ENCODE data around the gene TTI1. TPM values are rescaled to one million over a fixed set of nuclear protein-coding genes. Genes with fewer than 3 reads are reported as not detected.

Gene TTI1
- total and polyA plus RNA-seq, 12 donors = 8.3 to 14.8 (median 11.2) TPM

DNA sequence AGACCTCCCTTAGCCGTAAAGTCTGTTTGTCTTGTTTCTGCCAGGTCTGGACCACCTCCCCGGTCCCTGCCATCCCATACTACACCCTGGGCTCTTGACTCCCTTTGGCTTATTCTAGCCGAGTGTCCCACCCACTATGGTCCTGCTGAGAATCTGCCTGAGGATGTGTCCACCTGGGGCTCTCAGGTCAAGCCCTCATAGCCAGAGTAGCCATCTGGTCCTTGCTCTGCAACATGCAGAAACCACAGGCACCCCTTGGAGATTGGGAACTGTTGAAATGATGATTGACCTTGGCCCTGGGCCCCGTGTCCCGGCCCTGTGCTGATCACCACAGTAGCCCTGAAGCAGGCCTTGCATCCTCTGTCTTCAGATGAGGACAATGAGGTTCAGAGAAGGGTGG is 86.3 kb downstream of the TTI1 start:
- no peak overlapping the region for H3K27ac ChIP-seq
- intact Hi-C loops (cut with DNase I) = no loop called here
- no peak overlapping the region for H3K4me3 ChIP-seq
- no peaks in the 10 kb centered on the region for H3K36me3 ChIP-seq
- DNase-seq = no peak
- H3K4me1 ChIP-seq = no peaks in the 10 kb centered on the region
- 87 to 89% methylated on average over 5 of the region's 5 CpGs for WGBS, 2 donors
- H3K27me3 ChIP-seq = no peaks in the 10 kb centered on the region
- ATAC-seq = no peak
- TF ChIP-seq, protein P1, sequence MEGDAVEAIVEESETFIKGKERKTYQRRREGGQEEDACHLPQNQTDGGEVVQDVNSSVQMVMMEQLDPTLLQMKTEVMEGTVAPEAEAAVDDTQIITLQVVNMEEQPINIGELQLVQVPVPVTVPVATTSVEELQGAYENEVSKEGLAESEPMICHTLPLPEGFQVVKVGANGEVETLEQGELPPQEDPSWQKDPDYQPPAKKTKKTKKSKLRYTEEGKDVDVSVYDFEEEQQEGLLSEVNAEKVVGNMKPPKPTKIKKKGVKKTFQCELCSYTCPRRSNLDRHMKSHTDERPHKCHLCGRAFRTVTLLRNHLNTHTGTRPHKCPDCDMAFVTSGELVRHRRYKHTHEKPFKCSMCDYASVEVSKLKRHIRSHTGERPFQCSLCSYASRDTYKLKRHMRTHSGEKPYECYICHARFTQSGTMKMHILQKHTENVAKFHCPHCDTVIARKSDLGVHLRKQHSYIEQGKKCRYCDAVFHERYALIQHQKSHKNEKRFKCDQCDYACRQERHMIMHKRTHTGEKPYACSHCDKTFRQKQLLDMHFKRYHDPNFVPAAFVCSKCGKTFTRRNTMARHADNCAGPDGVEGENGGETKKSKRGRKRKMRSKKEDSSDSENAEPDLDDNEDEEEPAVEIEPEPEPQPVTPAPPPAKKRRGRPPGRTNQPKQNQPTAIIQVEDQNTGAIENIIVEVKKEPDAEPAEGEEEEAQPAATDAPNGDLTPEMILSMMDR (IDR thresholded peaks at IDR 0.05) = no peak
- H3K9me3 ChIP-seq = peaks cover 0 to 23% (median 0%) of the 10 kb centered on the region in 11 donors

DNA sequence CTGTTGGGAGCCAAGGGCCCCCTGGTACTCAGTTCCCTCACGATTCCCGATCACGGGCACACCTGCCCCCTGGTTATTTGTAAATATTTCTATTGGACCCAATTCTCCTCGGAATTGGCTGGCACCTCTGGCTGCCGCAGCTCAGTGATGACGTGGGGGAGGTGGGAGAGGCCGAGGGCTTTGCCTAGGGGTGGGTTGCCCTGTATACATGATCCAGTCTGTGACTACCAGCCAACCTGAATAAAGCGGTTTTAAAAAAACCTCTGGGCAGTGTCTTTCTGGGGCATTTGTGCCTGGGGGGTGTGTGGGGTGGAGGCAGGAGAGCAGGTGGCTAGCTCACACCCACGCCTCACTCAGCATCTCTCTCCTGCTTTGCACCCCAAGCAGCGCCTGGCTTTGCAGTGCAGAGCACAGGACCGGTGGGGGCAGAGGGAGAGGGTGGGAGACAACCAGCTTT is 88.1 kb downstream of the TTI1 start:
- ATAC-seq = no peak
- H3K27ac ChIP-seq = no peak overlapping the region
- H3K9me3 ChIP-seq = peaks cover 0 to 15% (median 0%) of the 10 kb centered on the region in 11 donors
- H3K27me3 ChIP-seq = no peaks in the 10 kb centered on the region
- 71 to 75% methylated on average over 11 of the region's 11 CpGs for WGBS, 2 donors
- H3K4me3 ChIP-seq = no peak overlapping the region
- intact Hi-C loops (cut with DNase I) = no loop called here
- H3K36me3 ChIP-seq = no peaks in the 10 kb centered on the region
- no peaks in the 10 kb centered on the region for H3K4me1 ChIP-seq
- TF ChIP-seq, protein P1 (IDR thresholded peaks at IDR 0.05) = no peak
- DNase-seq = no peak

DNA sequence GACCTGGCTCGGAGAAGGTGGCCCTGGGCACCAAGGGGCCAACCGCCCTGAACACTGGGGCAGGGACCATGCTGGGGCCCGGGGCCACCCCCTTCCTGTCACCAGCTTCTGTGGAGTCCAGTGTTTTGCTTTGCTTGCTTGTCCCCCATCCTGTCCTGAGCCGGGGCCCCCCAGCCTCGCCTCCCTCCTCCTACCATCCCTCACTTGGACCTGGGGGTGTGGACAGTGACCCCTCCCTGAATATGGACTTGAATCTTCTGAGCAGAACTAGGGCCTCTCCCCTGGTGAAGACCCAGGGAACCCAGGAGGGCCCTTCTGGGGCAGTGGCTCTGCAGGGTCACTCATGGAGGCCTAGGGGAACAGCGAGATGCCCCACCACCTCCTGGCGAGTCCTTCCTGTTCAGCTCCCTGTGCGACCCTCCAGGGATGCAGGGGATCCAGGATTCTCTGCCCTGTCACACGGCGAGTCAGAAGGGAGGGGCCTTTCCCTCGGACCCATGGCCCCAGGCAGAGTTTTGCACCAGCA is 88.7 kb downstream of the TTI1 start:
- DNase-seq = no peak
- intact Hi-C loops (cut with DNase I) = no loop called here
- Histone ChIP-seq H3K4me3 (no peak overlapping the region), H3K9me3 (peaks cover 0 to 15% (median 0%) of the 10 kb centered on the region in 11 donors), H3K36me3 (no peaks in the 10 kb centered on the region), H3K4me1 (no peaks in the 10 kb centered on the region), H3K27ac (no peak overlapping the region), H3K27me3 (no peaks in the 10 kb centered on the region)
- no peak for ATAC-seq
- TF ChIP-seq, protein P1 (IDR thresholded peaks at IDR 0.05) = no peak
- 78 to 80% methylated on average over 11 of the region's 11 CpGs for WGBS, 2 donors

DNA sequence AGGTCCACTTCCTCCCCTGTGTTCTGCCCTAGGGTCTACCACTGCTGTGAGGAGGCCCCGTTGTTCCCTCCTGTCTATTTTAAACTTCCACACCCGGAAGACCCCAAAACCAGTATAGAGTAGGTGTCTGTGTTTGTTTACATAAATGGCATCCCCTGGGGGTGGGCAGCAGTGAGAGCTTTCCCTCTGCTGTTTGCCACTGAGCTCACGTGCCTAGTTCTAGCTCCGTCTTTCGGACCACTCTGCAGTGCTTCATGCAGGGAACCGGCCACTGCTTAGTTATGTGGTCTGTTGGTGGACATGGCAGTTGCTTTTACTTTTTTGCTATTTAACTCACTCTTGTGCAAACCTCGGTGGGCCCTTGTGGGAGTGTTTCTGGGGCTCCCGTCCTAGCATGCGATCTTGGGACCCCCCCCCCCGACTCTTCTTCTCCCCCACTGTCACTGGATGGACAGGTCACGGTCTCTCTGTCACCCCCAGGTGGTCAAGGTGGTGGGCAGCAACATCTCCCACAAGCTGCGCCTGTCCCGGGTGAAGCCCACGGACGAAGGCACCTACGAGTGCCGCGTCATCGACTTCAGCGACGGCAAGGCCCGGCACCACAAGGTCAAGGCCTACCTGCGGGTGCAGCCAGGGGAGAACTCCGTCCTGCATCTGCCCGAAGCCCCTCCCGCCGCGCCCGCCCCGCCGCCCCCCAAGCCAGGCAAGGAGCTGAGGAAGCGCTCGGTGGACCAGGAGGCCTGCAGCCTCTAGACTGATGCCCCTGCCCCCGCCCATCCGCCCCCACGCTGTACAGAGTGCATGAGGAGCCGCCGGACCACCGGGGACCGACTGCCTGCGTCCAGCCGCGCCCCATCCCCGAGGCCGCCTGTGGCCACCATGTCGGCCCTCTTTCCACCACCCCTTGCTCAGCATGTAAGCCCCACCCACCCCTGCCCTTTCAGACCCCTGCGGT is 89.5 kb downstream of the TTI1 start:
- WGBS, 2 donors = 87 to 88% methylated on average over 36 to 47 of the region's 47 CpGs
- peaks cover 0 to 15% (median 0%) of the 10 kb centered on the region in 11 donors for H3K9me3 ChIP-seq
- no peaks in the 10 kb centered on the region for H3K36me3 ChIP-seq
- DNase-seq = no peak
- TF ChIP-seq, protein P1 (IDR thresholded peaks at IDR 0.05) = no peak
- no peaks in the 10 kb centered on the region for H3K27me3 ChIP-seq
- no peak overlapping the region for H3K27ac ChIP-seq
- ATAC-seq = peak in 1 of 8 donors; percentile 14
- intact Hi-C loops (cut with DNase I) = no loop called here
- H3K4me1 ChIP-seq = no peaks in the 10 kb centered on the region
- H3K4me3 ChIP-seq = no peak overlapping the region
